Measurements from ENCODE around the gene IREB2. TPM values are rescaled to one million over a fixed set of nuclear protein-coding genes. Genes with fewer than 3 reads are reported as not detected.

The IREB2 gene
- total RNA-seq, 1 donor from 2014 or later, result 55.9 TPM

GRCh38 chr15:78424673-78425072 lies 13.3 kb upstream of the IREB2 start:
- DNase-seq (ENCODE audit: extremely low spot score, unreplicated experiment), result no peak
- Mint-ChIP-seq H3K4me1 (ENCODE audit: unreplicated experiment) (peaks cover 7% of the 10 kb centered on the region), H3K36me3 (ENCODE audit: unreplicated experiment) (no peaks in the 10 kb centered on the region), H3K4me3 (ENCODE audit: unreplicated experiment) (no peak overlapping the region), H3K27ac (ENCODE audit: unreplicated experiment) (no peak overlapping the region), H3K27me3 (ENCODE audit: unreplicated experiment) (peaks cover 33% of the 10 kb centered on the region), H3K9me3 (ENCODE audit: unreplicated experiment) (no peaks in the 10 kb centered on the region)
- TF ChIP-seq CTCF (IDR thresholded peaks at IDR 0.05), result no peak

- Mint-ChIP-seq H3K4me3 (ENCODE audit: unreplicated experiment) (no peak overlapping the region), H3K36me3 (ENCODE audit: unreplicated experiment) (no peaks in the 10 kb centered on the region), H3K27ac (ENCODE audit: unreplicated experiment) (no peak overlapping the region), H3K4me1 (ENCODE audit: unreplicated experiment) (peaks cover 7% of the 10 kb centered on the region), H3K27me3 (ENCODE audit: unreplicated experiment) (peaks cover 41% of the 10 kb centered on the region), H3K9me3 (ENCODE audit: unreplicated experiment) (no peaks in the 10 kb centered on the region)
- no peak for DNase-seq (ENCODE audit: extremely low spot score, unreplicated experiment)
- no peak for TF ChIP-seq CTCF (IDR thresholded peaks at IDR 0.05)
Measured at GRCh38 chr15:78425643-78426042, 12.4 kb upstream of the IREB2 start.

DNA sequence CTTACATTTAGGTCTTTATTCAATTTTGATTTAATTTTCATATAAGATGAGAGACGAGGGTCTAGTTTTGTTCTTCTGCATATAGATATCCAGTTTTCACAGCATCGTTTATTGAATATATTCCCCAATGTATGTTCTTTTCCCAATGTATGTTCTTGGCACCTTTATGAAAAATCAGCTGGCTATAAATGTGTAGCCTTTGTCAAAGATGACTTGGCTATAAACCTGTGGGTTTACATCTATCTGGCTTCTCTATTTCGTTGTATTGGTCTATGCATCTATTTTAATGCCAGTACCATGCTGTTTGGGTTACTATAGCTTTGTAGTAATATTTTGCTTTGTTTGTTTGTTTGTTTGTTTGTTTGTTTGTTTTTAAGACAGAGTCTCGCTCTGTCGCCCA lies 11.7 kb upstream of the IREB2 start:
- H3K27ac Mint-ChIP-seq (ENCODE audit: unreplicated experiment), result no peak overlapping the region
- no peak for TF ChIP-seq CTCF (IDR thresholded peaks at IDR 0.05)
- H3K27me3 Mint-ChIP-seq (ENCODE audit: unreplicated experiment), result peaks cover 48% of the 10 kb centered on the region
- no peaks in the 10 kb centered on the region for H3K9me3 Mint-ChIP-seq (ENCODE audit: unreplicated experiment)
- H3K4me1 Mint-ChIP-seq (ENCODE audit: unreplicated experiment), result peaks cover 4% of the 10 kb centered on the region
- H3K4me3 Mint-ChIP-seq (ENCODE audit: unreplicated experiment), result no peak overlapping the region
- no peaks in the 10 kb centered on the region for H3K36me3 Mint-ChIP-seq (ENCODE audit: unreplicated experiment)
- DNase-seq (ENCODE audit: extremely low spot score, unreplicated experiment), result no peak

- Mint-ChIP-seq H3K9me3 (ENCODE audit: unreplicated experiment) (no peaks in the 10 kb centered on the region), H3K4me1 (ENCODE audit: unreplicated experiment) (no peaks in the 10 kb centered on the region), H3K27ac (ENCODE audit: unreplicated experiment) (no peak overlapping the region), H3K36me3 (ENCODE audit: unreplicated experiment) (no peaks in the 10 kb centered on the region), H3K4me3 (ENCODE audit: unreplicated experiment) (no peak overlapping the region), H3K27me3 (ENCODE audit: unreplicated experiment) (peaks cover 59% of the 10 kb centered on the region)
- no peak for TF ChIP-seq CTCF (IDR thresholded peaks at IDR 0.05)
- DNase-seq (ENCODE audit: extremely low spot score, unreplicated experiment), result no peak
Measured at GRCh38 chr15:78427953-78428352, 10.1 kb upstream of the IREB2 start.

DNA sequence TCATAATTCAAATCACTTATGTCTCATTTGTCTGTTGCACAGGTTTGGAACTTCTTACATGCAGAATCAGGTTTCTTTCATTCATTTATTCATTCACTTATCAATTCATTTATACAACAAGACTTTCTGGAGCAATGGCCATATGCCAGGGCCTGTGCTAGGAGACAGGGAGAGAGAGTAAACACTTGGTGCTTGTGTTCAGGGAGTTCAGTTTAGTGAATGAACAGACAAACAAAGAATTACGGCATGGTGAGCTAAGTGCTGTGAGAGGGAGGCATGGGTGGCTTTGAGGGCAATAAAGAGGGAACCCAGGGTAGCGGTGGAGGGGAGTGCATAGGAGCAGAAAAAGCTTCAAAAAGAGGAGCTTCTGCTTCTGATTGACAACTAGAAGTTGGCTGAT lies 8.5 kb upstream of the IREB2 start:
- no peak overlapping the region for H3K27ac Mint-ChIP-seq (ENCODE audit: unreplicated experiment)
- H3K4me3 Mint-ChIP-seq (ENCODE audit: unreplicated experiment), result no peak overlapping the region
- H3K27me3 Mint-ChIP-seq (ENCODE audit: unreplicated experiment), result peaks cover 59% of the 10 kb centered on the region
- no peak for TF ChIP-seq CTCF (IDR thresholded peaks at IDR 0.05)
- peak; percentile 44 for DNase-seq (ENCODE audit: extremely low spot score, unreplicated experiment)
- no peaks in the 10 kb centered on the region for H3K9me3 Mint-ChIP-seq (ENCODE audit: unreplicated experiment)
- no peaks in the 10 kb centered on the region for H3K36me3 Mint-ChIP-seq (ENCODE audit: unreplicated experiment)
- H3K4me1 Mint-ChIP-seq (ENCODE audit: unreplicated experiment), result no peaks in the 10 kb centered on the region

Data from osteocyte (in vitro differentiated cells).